Epithelial cell of esophagus (primary cell): Measurements from ENCODE around the gene GORASP1.
"Not testable (repeated sequence)": the region's sequence is repeated elsewhere in the genome, so short reads cannot be mapped to it uniquely, and the experiment has no call there.

Experiments
- DNase-seq: peaks from one replicate; pipeline ENCODE4 v3.0.0; 2010; ENCODE audit warnings: low read depth
- H3K4me3 ChIP-seq: 2 replicates; pipeline ENCODE4 v1.5.1; 2011; ENCODE audit warnings: mild to moderate bottlenecking, low read length, control low read depth
- TF ChIP-seq, protein P1 (sequence below): IDR thresholded peaks from 2 replicates; pipeline ENCODE4 v1.5.1; 2011; ENCODE audit warnings: low read depth, mild to moderate bottlenecking, low read length, control low read depth, inconsistent platforms; ENCODE audit not compliant: insufficient read depth; ENCODE audit errors: missing control alignments

GORASP1 gene

DNA sequence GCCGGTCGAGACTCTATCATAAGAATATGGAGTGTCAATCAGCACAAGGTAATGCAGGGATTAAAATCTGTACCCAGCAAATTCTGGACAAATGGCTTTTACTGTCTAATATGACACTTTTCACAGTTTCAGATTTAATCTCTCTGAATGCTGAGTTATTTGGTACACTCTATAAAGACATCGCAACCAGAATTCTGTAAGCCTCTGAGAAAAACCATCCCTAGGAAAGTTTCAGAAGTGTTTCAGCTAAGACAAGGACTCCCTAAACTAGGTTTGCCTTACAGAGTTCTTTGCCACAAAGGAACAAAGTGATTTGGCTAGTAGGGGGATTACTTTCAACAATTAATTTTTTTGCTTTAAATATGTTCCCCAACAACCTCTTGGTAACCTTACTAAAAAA lies 44.3 kb downstream of the GORASP1 start:
- DNase-seq: no peak
- no peak overlapping the region for H3K4me3 ChIP-seq
- TF ChIP-seq, protein P1, sequence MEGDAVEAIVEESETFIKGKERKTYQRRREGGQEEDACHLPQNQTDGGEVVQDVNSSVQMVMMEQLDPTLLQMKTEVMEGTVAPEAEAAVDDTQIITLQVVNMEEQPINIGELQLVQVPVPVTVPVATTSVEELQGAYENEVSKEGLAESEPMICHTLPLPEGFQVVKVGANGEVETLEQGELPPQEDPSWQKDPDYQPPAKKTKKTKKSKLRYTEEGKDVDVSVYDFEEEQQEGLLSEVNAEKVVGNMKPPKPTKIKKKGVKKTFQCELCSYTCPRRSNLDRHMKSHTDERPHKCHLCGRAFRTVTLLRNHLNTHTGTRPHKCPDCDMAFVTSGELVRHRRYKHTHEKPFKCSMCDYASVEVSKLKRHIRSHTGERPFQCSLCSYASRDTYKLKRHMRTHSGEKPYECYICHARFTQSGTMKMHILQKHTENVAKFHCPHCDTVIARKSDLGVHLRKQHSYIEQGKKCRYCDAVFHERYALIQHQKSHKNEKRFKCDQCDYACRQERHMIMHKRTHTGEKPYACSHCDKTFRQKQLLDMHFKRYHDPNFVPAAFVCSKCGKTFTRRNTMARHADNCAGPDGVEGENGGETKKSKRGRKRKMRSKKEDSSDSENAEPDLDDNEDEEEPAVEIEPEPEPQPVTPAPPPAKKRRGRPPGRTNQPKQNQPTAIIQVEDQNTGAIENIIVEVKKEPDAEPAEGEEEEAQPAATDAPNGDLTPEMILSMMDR: no peak

DNA sequence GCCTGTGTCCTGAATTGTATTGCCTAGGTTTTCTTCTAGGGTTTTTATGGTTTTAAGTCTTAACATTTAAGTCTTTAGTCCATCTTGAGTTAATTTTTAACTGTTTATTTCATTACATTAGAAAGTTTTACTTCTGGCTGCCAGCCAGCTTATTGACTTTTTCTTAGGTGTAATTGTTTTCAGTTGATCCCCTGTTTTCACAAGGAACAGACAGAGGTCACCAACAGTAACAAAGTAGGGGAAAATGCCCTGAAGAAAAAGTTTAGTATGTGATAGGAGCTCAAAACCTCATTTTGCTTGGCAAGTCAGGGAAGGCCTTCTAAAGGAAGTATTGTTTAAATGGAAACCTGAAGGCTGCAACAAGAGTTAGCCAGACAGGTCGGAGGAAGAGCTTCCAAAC lies 45.2 kb downstream of the GORASP1 start:
- no peak for DNase-seq
- H3K4me3 ChIP-seq: no peak overlapping the region
- TF ChIP-seq, protein P1: no peak

DNA sequence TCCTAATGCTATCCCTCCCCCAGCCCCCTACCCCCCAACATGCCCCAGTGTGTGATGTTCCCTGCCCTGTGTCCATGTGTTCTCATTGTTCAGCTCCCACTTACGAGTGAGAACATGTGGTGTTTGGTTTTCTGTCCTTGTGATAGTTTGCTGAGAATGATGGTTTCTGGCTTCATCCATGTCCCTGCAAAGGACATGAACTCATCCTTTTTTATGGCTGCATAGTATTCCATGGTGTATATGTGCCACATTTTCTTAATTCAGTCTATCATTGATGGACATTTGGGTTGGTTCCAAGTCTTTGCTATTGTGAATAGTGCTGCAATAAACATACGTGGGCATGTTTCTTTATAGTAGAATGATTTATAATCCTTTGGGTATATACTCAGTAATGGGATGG lies 46.2 kb downstream of the GORASP1 start:
- not testable (repeated sequence) for DNase-seq

DNA sequence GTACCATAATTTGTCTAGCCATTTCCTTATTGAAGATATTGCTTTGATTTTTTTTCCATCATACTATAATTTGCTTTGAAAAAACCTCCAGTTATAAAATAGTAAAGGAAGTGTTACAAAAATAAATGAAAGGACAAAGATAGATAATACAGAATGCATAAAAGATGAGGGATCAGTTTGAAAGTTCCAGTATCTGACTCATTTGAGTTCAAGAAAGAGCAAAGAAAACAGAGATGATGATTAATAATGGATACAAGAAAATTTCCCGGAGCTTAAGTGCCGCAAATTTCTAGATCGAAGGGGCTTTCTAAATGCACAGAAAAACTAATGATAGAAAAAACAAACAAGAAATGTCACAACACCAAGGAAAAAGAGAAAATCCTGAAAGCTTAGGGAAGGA lies 51.3 kb downstream of the GORASP1 start:
- TF ChIP-seq, protein P1: no peak
- DNase-seq: no peak
- no peak overlapping the region for H3K4me3 ChIP-seq

More for the DNA sequence above, 46.2 kb downstream of the GORASP1 start:
- H3K4me3 ChIP-seq: not testable (repeated sequence)

DNA sequence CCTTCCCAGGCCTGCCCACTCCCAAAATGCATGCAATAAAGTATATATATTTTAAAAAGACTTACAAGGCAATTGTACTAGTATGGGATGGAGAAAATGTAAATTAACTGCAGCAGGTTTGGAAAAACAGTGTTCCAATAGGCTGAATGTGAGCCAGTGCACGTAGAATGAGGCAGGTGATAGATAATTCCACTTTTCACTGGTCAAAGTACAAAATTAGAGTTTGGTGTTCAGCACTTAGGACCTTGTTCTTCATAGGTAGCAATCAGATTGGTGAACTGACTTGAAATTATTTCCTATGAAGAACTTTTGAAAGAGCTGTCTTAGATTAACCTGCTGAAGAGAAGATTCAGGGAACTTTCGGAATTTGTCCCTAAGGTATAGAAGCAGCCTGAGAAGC lies 53.7 kb downstream of the GORASP1 start:
- no peak for DNase-seq
- no peak overlapping the region for H3K4me3 ChIP-seq
- TF ChIP-seq, protein P1: no peak

DNA sequence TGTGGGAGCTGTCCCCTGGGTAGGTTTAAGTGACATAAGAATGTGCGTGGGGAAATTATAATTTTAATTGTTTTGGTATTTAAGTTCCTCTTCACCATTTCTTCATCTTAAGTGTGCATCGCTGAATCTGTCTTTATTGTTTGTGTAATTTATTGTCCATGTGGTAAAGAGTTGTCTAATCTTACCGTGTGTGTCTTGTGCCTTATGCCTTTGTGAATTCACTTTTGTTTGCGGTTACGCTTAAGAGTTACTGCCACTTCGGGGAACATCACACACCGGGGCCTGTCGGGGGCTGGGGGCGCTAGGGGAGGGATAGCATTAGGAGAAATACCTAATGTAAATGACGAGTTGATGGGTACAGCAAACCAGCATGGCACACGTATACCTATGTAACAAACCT lies 54.8 kb downstream of the GORASP1 start:
- H3K4me3 ChIP-seq: peak overlapping the region; percentile 84
- TF ChIP-seq, protein P1: no peak
- DNase-seq: no peak

DNA sequence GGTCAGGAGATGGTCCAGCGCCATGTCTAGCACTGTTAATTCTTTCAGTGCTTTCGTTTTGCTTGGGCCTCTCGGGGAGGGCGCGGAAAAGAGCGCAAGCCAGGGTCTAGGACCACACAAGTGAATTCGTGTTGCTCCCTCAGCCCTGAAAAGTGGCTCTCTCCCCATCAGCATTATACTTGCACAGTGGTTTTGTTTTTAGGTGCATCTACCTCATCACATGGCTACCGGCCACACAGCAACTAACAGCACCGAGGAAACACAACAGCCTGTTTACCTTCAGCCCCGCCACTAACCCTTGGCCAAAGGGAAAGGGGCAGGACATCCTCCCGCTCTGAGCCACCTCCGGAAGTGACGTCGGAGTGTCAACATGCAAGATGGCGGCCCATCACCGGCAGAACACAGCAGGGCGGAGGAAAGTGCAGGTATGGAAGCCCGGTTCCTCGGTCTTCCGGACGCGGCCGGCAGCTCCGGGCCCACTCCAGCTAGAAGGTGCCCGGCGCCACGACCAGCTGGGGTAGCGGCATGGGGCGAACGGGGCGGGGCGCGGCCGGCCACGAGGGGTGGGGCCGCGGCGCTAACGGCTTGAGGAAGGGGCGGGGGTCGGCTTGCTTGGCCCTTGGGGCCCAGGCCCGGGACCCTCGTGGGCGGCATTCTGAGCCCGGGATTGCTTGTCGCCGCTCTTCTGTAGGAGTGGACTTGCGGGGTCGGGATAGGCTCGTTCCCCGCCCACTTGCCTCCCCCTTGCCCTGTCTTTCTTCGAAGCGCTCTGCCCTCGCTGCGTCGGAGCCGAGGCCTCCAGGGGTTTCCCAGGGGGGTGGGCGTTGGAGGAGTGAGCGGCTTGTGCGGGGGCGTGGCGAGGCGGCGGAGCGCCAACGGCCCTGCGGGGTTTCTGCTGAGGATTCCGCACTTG lies 55.5 kb downstream of the GORASP1 start, which contains the start of the genes SCN11A and WDR48:
Gene SCN11A (minus strand): TSS at position 296 of the 913 bp plus-strand sequence. CDS start 101,582 bp downstream, outside the sequence.
Gene WDR48 (plus strand): TSS at position 368 of the 913 bp plus-strand sequence. CDS start 10 bp downstream, at position 378.
- TF ChIP-seq, protein P1: no peak
- H3K4me3 ChIP-seq: peak within 1 kb of the TSS; percentile 84
- DNase-seq: peak; percentile 95
